Upper lobe of right lung (tissue), 1 donor: Measurements from ENCODE around the gene AHCTF1. TPM values are rescaled to one million over a fixed set of nuclear protein-coding genes. Genes with fewer than 3 reads are reported as not detected.
A peak's percentile ranks its signal among the peaks of the same experiment; 100 is the strongest.

Experiments used
- ATAC-seq: fragments of 200-7000 bp; cut with Tn5 transposase; one replicate; pipeline ENCODE4 v1.9.1; 2020; ENCODE audit warnings: mild to moderate bottlenecking, moderate library complexity
- DNase-seq: peaks from one replicate; pipeline ENCODE4 v3.0.0-alpha.2; 2020
- H3K27ac ChIP-seq: fragments of 200-600 bp; one replicate; pipeline ENCODE4 v1.8.0; 2022
- H3K27me3 ChIP-seq: fragments of 200-600 bp; one replicate; pipeline ENCODE4 v1.8.0; 2022; ENCODE audit warnings: mild to moderate bottlenecking
- H3K36me3 ChIP-seq: fragments of 200-600 bp; one replicate; pipeline ENCODE4 v1.8.0; 2022
- H3K4me1 ChIP-seq: fragments of 200-600 bp; one replicate; pipeline ENCODE4 v1.8.0; 2022
- H3K4me3 ChIP-seq: fragments of 200-600 bp; one replicate; pipeline ENCODE4 v1.8.0; 2022; ENCODE audit warnings: mild to moderate bottlenecking
- H3K9me3 ChIP-seq: fragments of 200-600 bp; one replicate; pipeline ENCODE4 v1.8.0; 2022
- intact Hi-C: fragments of 100-400 bp; cut with DNase I; formaldehyde crosslinking; loops from one replicate; pipeline ENCODE4 v1.11.0; 2022
- total RNA-seq: library from RNA; stranded (reverse); fragmentation: NEBNext Ultra II Directional; extraction: Animal tissue kit (Norgen Biotek cat#: 25700); gene quantifications from one replicate; pipeline ENCODE4 v1.2.1, GENCODE V29; 2021
- TF ChIP-seq, protein P1 (sequence below): fragments of 200-600 bp; IDR thresholded peaks from one replicate; pipeline ENCODE4 v1.8.0; 2022; ENCODE audit warnings: antibody characterized with exemption
- donor health status: DM: no; HTN: yes; CAD: no; lungs with severe emphysema.

Gene AHCTF1
- total RNA-seq, 1 donor from 2014 or later, result 28.8 TPM

GRCh38 chr1:246949956-246950355 is 18.2 kb upstream of the AHCTF1 start:
- Histone ChIP-seq H3K4me3 (no peak overlapping the region), H3K27me3 (no peaks in the 10 kb centered on the region), H3K27ac (no peak overlapping the region), H3K36me3 (no peaks in the 10 kb centered on the region), H3K9me3 (no peaks in the 10 kb centered on the region), H3K4me1 (no peaks in the 10 kb centered on the region)
- ATAC-seq (no peak), DNase-seq (no peak)
- intact Hi-C loops, result no loop called here
- TF ChIP-seq, protein P1, sequence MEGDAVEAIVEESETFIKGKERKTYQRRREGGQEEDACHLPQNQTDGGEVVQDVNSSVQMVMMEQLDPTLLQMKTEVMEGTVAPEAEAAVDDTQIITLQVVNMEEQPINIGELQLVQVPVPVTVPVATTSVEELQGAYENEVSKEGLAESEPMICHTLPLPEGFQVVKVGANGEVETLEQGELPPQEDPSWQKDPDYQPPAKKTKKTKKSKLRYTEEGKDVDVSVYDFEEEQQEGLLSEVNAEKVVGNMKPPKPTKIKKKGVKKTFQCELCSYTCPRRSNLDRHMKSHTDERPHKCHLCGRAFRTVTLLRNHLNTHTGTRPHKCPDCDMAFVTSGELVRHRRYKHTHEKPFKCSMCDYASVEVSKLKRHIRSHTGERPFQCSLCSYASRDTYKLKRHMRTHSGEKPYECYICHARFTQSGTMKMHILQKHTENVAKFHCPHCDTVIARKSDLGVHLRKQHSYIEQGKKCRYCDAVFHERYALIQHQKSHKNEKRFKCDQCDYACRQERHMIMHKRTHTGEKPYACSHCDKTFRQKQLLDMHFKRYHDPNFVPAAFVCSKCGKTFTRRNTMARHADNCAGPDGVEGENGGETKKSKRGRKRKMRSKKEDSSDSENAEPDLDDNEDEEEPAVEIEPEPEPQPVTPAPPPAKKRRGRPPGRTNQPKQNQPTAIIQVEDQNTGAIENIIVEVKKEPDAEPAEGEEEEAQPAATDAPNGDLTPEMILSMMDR, result no peak

DNA sequence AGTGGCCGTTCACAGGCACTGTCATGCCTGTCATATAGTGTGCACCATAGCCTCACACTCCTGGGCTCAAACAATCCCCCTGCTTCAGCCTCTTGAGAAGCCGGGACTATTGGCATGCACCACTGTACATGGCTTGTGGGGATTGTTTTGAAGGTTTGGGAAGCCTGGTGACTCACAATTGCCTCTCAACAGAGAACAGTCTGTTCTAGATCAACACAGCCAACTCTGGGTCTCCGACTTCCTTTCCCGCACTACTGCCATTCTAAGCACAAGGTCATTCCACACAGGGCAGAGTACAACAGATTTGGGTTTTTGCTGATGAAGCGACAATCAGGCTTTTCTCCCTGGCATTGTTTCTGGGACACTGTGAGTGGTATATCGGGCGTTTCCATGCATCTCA is 15.5 kb upstream of the AHCTF1 start:
- intact Hi-C loops, result no loop called here
- H3K9me3 ChIP-seq, result no peaks in the 10 kb centered on the region
- H3K27ac ChIP-seq, result peak overlapping the region; percentile 56

GRCh38 chr1:246946366-246946765 is 14.6 kb upstream of the AHCTF1 start:
- H3K36me3 ChIP-seq, result no peaks in the 10 kb centered on the region
- TF ChIP-seq, protein P1, result no peak
- no peaks in the 10 kb centered on the region for H3K4me1 ChIP-seq
- H3K4me3 ChIP-seq, result no peak overlapping the region
- H3K9me3 ChIP-seq, result no peaks in the 10 kb centered on the region
- intact Hi-C loops, result no loop called here
- ATAC-seq (no peak), DNase-seq (no peak)
- H3K27ac ChIP-seq, result peak overlapping the region; percentile 60
- H3K27me3 ChIP-seq, result no peaks in the 10 kb centered on the region

More for the DNA sequence above, 15.5 kb upstream of the AHCTF1 start:
- Histone ChIP-seq H3K4me3 (no peak overlapping the region), H3K36me3 (no peaks in the 10 kb centered on the region), H3K27me3 (no peaks in the 10 kb centered on the region), H3K4me1 (no peaks in the 10 kb centered on the region)
- ATAC-seq (peak; percentile 75), DNase-seq (no peak)
- TF ChIP-seq, protein P1, result no peak

DNA sequence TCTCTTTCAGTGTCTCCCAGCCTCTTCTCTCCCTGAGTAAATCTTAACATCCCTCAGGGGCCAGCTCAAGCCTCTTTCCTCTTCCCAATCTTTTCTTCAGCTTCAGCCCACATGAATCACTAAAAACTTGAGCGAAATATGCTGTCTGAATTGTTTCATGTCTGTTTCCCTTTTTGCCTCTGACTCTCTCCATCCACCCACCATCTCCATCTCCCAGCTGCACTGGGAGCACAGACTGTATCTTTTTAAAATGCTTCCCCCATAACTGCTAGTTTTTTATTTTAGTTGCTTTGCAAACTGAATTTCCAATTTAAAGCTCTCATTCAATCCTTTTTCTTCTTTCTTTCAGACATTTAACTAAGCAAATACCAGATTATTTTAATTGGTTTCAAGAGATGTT is 3.0 kb upstream of the AHCTF1 start:
- TF ChIP-seq, protein P1, result no peak
- ATAC-seq (no peak), DNase-seq (no peak)
- H3K9me3 ChIP-seq, result no peaks in the 10 kb centered on the region
- intact Hi-C loops, result no loop called here
- no peaks in the 10 kb centered on the region for H3K36me3 ChIP-seq
- H3K27me3 ChIP-seq, result no peaks in the 10 kb centered on the region
- no peak overlapping the region for H3K4me3 ChIP-seq
- no peak overlapping the region for H3K27ac ChIP-seq
- H3K4me1 ChIP-seq, result peaks cover 12% of the 10 kb centered on the region

GRCh38 chr1:246933893-246934292 is 2.1 kb upstream of the AHCTF1 start:
- intact Hi-C loops, result no loop called here
- ATAC-seq, result no peak
- Histone ChIP-seq H3K4me1 (peaks cover 16% of the 10 kb centered on the region), H3K4me3 (no peak overlapping the region), H3K36me3 (peaks cover 6% of the 10 kb centered on the region), H3K27me3 (no peaks in the 10 kb centered on the region), H3K27ac (no peak overlapping the region), H3K9me3 (no peaks in the 10 kb centered on the region)
- TF ChIP-seq, protein P1, result no peak
- DNase-seq, result no peak

GRCh38 chr1:246932366-246932700 is 585 bp upstream of the AHCTF1 start:
- TF ChIP-seq, protein P1, result no peak

More at GRCh38 chr1:246932366-246932700, 585 bp upstream of the AHCTF1 start:
- DNase-seq (no peak), ATAC-seq (no peak)
- Histone ChIP-seq H3K4me3 (peak overlapping the region; percentile 92), H3K36me3 (peaks cover 10% of the 10 kb centered on the region), H3K9me3 (no peaks in the 10 kb centered on the region), H3K4me1 (peaks cover 16% of the 10 kb centered on the region), H3K27ac (peak overlapping the region; percentile 96), H3K27me3 (no peaks in the 10 kb centered on the region)
- intact Hi-C loops, result no loop called here
